Caco-2 (cell line): Measurements from ENCODE around the gene CCDC47. TPM values are rescaled to one million over a fixed set of nuclear protein-coding genes. Genes with fewer than 3 reads are reported as not detected.

Source experiments
- BruUV-seq: library from RNA; stranded (reverse); fragments of 400-500 nt; replicated peaks from 2 replicates; lab custom pipeline; 2021; lab: Mats Ljungman, UMichigan
- CTCF ChIA-PET: fragments of 300-600 bp; sonication (Branson Sonifier 250); formaldehyde crosslinking; loops from one replicate; lab custom pipeline; 2022; ENCODE audit warnings: antibody characterized with exemption; lab: Charles Lee
- POLR2A ChIA-PET: fragments of 300-600 bp; sonication (Branson Sonifier 250); formaldehyde crosslinking; loops from one replicate; lab custom pipeline; 2022; ENCODE audit warnings: antibody characterized with exemption; lab: Charles Lee
- DNase-seq, 2 experiments: peaks; one replicate each; pipeline versions ENCODE4 v3.0.0 to v3.0.0-alpha.2; 2020 to 2022
- H3K27me3 ChIP-seq: replicated peaks from 2 replicates; pipeline ENCODE4 v1.6.0; 2011; ENCODE audit warnings: low read length; ENCODE audit not compliant: control insufficient read depth, insufficient read depth
- H3K36me3 ChIP-seq: 2 replicates; pipeline ENCODE4 v1.5.1; 2011; ENCODE audit warnings: low read length; ENCODE audit not compliant: control insufficient read depth, insufficient read depth
- H3K4me1 ChIP-seq: fragments of 250-450 bp; sonication (Bioruptor Pico); 2 replicates; pipeline ENCODE4 v1.5.1; 2020; ENCODE audit warnings: mild to moderate bottlenecking
- H3K4me3 ChIP-seq: 2 replicates; pipeline ENCODE4 v1.5.1; 2011; ENCODE audit warnings: low read depth, mild to moderate bottlenecking, control low read depth, low read length
- H3K9me3 ChIP-seq: fragments of 250-450 bp; sonication (Bioruptor Pico); 2 replicates; pipeline ENCODE4 v1.5.1; 2020; ENCODE audit warnings: mild to moderate bottlenecking, moderate library complexity
- H3K27ac Mint-ChIP-seq: one replicate; pipeline ENCODE4 v1.8.0; 2022; ENCODE audit warnings: mixed read lengths; ENCODE audit not compliant: unreplicated experiment
- H3K27me3 Mint-ChIP-seq: one replicate; pipeline ENCODE4 v1.8.0; 2022; ENCODE audit warnings: mixed read lengths; ENCODE audit not compliant: insufficient read depth, unreplicated experiment
- H3K36me3 Mint-ChIP-seq: one replicate; pipeline ENCODE4 v1.8.0; 2022; ENCODE audit warnings: mild to moderate bottlenecking, mixed read lengths; ENCODE audit not compliant: insufficient read depth, unreplicated experiment
- H3K4me1 Mint-ChIP-seq: one replicate; pipeline ENCODE4 v1.8.0; 2022; ENCODE audit warnings: low read depth, mixed read lengths; ENCODE audit not compliant: unreplicated experiment
- H3K4me3 Mint-ChIP-seq: one replicate; pipeline ENCODE4 v1.8.0; 2022; ENCODE audit warnings: mild to moderate bottlenecking, moderate library complexity, mixed read lengths; ENCODE audit not compliant: unreplicated experiment
- H3K9me3 Mint-ChIP-seq: one replicate; pipeline ENCODE4 v1.8.0; 2022; ENCODE audit warnings: mixed read lengths; ENCODE audit not compliant: unreplicated experiment
- intact Hi-C: fragments of 100-400 bp; cut with micrococcal nuclease; formaldehyde crosslinking; loops from one replicate; pipeline ENCODE4 v1.10.0; 2022; ENCODE audit not compliant: unreplicated experiment
- total RNA-seq: library from RNA; stranded (reverse); gene quantifications from 2 replicates; pipeline ENCODE4 v1.2.3, GENCODE V29; 2022
- TF ChIP-seq, protein P1 (sequence below), 2 experiments: fragments of 200-600 bp in 1 of 2; IDR thresholded peaks; 1 replicate in 1 of 2; 2 replicates in 1 of 2; pipeline versions ENCODE4 v1.5.1 to v1.8.0; 2011 to 2022; ENCODE audit warnings: antibody characterized with exemption in 1 of 2, control low read depth in 1 of 2, inconsistent platforms in 1 of 2, low read depth in 1 of 2, low read length in 1 of 2, mild to moderate bottlenecking in 1 of 2, moderate library complexity in 1 of 2; ENCODE audit not compliant: insufficient read depth in 1 of 2, severe bottlenecking in 1 of 2, unreplicated experiment in 1 of 2

Gene CCDC47
- total RNA-seq, 1 experiment from 2014 or later: 125 TPM

DNA sequence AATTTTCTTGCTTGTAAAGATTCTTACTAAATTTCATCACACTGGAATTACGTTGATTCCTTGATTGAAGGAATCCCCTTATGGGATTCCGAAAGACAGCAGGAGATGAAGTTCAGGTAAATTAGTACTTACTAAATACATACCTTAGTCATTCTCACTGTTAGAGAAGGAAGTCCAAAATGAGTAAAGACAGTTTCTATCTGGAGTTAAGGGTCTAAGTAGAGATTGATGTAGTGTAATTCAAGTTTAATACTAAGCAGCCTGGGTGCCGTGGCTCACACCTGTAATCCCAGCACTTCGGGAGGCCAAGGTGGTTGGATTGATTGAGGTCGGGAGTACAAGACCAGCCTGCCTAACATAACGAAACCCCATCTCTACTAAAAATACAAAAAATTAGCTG is 10.1 kb upstream of the CCDC47 start:
- no peak overlapping the region for H3K27ac Mint-ChIP-seq
- intact Hi-C loops: no loop called here
- H3K4me1 ChIP-seq: no peaks in the 10 kb centered on the region
- no peaks in the 10 kb centered on the region for H3K9me3 ChIP-seq
- no peaks in the 10 kb centered on the region for H3K27me3 ChIP-seq
- no peaks in the 10 kb centered on the region for H3K27me3 Mint-ChIP-seq
- ChIA-PET CTCF (interaction anchor here (1.3 kb wide), 1 partner anchor 10 kb away, joined by 6 read pairs; the partner anchor contains the start of genes CCDC47 and DDX42), POLR2A (no interaction called here)
- H3K9me3 Mint-ChIP-seq: no peaks in the 10 kb centered on the region
- TF ChIP-seq, protein P1, sequence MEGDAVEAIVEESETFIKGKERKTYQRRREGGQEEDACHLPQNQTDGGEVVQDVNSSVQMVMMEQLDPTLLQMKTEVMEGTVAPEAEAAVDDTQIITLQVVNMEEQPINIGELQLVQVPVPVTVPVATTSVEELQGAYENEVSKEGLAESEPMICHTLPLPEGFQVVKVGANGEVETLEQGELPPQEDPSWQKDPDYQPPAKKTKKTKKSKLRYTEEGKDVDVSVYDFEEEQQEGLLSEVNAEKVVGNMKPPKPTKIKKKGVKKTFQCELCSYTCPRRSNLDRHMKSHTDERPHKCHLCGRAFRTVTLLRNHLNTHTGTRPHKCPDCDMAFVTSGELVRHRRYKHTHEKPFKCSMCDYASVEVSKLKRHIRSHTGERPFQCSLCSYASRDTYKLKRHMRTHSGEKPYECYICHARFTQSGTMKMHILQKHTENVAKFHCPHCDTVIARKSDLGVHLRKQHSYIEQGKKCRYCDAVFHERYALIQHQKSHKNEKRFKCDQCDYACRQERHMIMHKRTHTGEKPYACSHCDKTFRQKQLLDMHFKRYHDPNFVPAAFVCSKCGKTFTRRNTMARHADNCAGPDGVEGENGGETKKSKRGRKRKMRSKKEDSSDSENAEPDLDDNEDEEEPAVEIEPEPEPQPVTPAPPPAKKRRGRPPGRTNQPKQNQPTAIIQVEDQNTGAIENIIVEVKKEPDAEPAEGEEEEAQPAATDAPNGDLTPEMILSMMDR (IDR thresholded peaks at IDR 0.05; ENCODE audit: insufficient read depth in 1 of 2, low read depth in 1 of 2, low read length in 1 of 2, severe bottlenecking in 1 of 2, unreplicated experiment in 1 of 2): no peak
- H3K36me3 Mint-ChIP-seq: peaks cover 87% of the 10 kb centered on the region
- peaks cover 19% of the 10 kb centered on the region for H3K4me1 Mint-ChIP-seq
- BruUV-seq: no TSS peak
- DNase-seq: no peak
- no peak overlapping the region for H3K4me3 ChIP-seq
- H3K36me3 ChIP-seq: peaks cover 2% of the 10 kb centered on the region; the same call in 1 of the 2 replicates
- no peak overlapping the region for H3K4me3 Mint-ChIP-seq

DNA sequence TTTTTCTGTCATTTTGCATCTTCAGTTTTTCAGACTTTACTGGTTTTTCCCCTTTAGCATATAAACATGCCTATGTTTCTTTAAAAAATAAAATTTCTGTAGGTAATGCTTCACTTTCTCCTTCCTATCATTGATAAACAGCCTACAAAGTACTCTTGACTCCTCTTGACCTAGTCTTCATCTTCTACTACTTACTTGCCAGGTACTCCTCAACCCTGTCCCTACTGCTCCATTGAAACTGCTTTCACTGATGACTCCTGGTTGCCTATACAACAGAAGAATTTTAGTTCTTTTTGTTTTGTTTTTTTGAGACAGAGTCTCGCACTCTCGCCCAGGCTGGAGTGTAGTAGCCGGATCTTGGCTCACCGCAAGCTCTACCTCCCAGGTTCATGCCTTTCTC is 7.5 kb upstream of the CCDC47 start:
- Mint-ChIP-seq H3K36me3 (peaks cover 88% of the 10 kb centered on the region), H3K27me3 (no peaks in the 10 kb centered on the region), H3K27ac (peak overlapping the region; percentile 1), H3K4me3 (no peak overlapping the region), H3K9me3 (no peaks in the 10 kb centered on the region), H3K4me1 (peaks cover 25% of the 10 kb centered on the region)
- no peaks in the 10 kb centered on the region for H3K4me1 ChIP-seq
- H3K27me3 ChIP-seq: no peaks in the 10 kb centered on the region
- H3K9me3 ChIP-seq: no peaks in the 10 kb centered on the region
- DNase-seq: no peak
- no TSS peak for BruUV-seq
- ChIA-PET POLR2A (no interaction called here), CTCF (interaction anchor here (1.5 kb wide), 1 partner anchor 45 kb away, joined by 3 read pairs; no protein-coding TSS in a partner anchor)
- TF ChIP-seq, protein P1 (IDR thresholded peaks at IDR 0.05; ENCODE audit: insufficient read depth in 1 of 2, low read depth in 1 of 2, low read length in 1 of 2, severe bottlenecking in 1 of 2, unreplicated experiment in 1 of 2): no peak
- H3K4me3 ChIP-seq: no peak overlapping the region
- peaks cover 3% of the 10 kb centered on the region for H3K36me3 ChIP-seq
- intact Hi-C loops: no loop called here

GRCh38 chr17:63780507-63780906 is 7.1 kb upstream of the CCDC47 start:
- Mint-ChIP-seq H3K4me1 (peaks cover 29% of the 10 kb centered on the region), H3K4me3 (no peak overlapping the region), H3K27ac (peak overlapping the region; percentile 1), H3K36me3 (peaks cover 85% of the 10 kb centered on the region), H3K27me3 (no peaks in the 10 kb centered on the region), H3K9me3 (no peaks in the 10 kb centered on the region)
- POLR2A ChIA-PET: no interaction called here
- H3K4me1 ChIP-seq: no peaks in the 10 kb centered on the region
- CTCF ChIA-PET: interaction anchor here (1.5 kb wide), 1 partner anchor 46 kb away, joined by 3 read pairs; no protein-coding TSS in a partner anchor
- H3K27me3 ChIP-seq: no peaks in the 10 kb centered on the region
- peaks cover 3% of the 10 kb centered on the region for H3K36me3 ChIP-seq
- intact Hi-C loops: no loop called here
- DNase-seq: no peak
- TF ChIP-seq, protein P1 (IDR thresholded peaks at IDR 0.05; ENCODE audit: insufficient read depth in 1 of 2, low read depth in 1 of 2, low read length in 1 of 2, severe bottlenecking in 1 of 2, unreplicated experiment in 1 of 2): no peak
- no TSS peak for BruUV-seq
- no peak overlapping the region for H3K4me3 ChIP-seq
- H3K9me3 ChIP-seq: no peaks in the 10 kb centered on the region
